ENCODE measurements around the gene CACNB2.

GRCh38 chr10:18216482-18216881 lies 76.3 kb downstream of the CACNB2 start:
- TF ChIP-seq CTCF (IDR thresholded peaks at IDR 0.05; ENCODE audit: low read depth, low read length) (peak; percentile 16), POLR2A (IDR thresholded peaks at IDR 0.05; ENCODE audit: extremely low read depth, insufficient read length) (no peak), MAX (IDR thresholded peaks at IDR 0.05; ENCODE audit: low read depth, low read length) (no peak)

All from NB4 (cell line).